GM19025 (cell line): ENCODE results near the gene FMC1.
"Not testable (repeated sequence)": the region's sequence is repeated elsewhere in the genome, so short reads cannot be mapped to it uniquely, and the experiment has no call there.

Source experiments
- ATAC-seq: cut with Tn5 transposase; IDR thresholded peaks from one replicate; pipeline ENCODE4 v1.9.1; 2021; ENCODE audit warnings: mild to moderate bottlenecking, low read depth, moderate library complexity; ENCODE audit not compliant: unreplicated experiment

Gene FMC1

GRCh38 chr7:139340037-139340807, 915 bp upstream of the FMC1 start:
- peak; percentile 75 for ATAC-seq

DNA sequence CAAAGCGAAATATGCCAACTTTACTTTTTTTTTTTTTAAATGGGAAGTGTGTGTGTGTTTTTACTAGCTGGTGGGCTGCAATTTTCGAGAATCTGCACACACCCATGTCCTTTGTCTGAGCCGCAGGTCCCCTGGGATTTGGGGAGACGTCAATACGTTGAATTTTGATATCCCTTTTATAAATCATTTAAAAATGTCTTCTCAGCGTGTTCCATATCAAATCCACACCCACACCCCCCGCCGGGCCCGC, 404 bp upstream of the FMC1 start:
- ATAC-seq = no peak

GRCh38 chr7:139341776-139342226, 664 bp downstream of the FMC1 start:
- ATAC-seq = no peak

DNA sequence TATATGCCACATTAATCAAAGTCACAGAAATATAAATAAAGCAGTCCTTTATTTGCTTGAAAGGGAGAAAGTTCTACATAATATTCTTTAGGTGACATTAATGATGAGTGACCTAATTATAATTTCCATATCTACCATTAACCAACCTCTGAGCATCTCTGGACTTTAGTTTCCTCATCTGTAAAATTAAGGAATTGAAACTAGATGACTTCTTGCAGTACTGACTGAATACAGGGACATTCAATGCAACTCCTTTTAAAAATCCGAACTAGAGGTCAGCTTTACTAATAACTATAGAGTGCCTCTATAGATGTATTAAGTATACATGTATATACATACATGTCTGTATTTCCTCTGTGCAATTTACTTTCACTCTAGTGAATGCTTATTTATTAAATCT, 3.9 kb downstream of the FMC1 start:
- no peak for ATAC-seq

DNA sequence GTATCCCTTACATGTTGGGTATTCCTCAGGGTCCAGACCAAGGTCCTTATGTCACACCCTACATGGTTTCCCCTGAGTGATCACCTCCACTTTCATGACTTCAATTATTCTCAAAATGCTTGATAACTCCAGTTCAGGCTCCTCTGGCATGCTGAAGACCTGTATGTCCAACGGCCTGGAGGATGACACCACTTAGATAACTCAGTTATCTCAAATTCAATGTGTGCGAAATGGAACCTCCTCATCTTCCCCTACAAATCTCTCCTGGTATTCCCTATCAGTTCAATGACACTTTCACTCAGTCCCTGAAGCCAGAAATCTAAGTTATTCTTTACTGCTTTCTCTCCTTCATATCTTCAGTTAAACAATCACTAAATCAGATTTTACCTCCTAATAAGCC, 9.9 kb downstream of the FMC1 start:
- no peak for ATAC-seq

GRCh38 chr7:139354729-139355128, 13.6 kb downstream of the FMC1 start:
- ATAC-seq = no peak

DNA sequence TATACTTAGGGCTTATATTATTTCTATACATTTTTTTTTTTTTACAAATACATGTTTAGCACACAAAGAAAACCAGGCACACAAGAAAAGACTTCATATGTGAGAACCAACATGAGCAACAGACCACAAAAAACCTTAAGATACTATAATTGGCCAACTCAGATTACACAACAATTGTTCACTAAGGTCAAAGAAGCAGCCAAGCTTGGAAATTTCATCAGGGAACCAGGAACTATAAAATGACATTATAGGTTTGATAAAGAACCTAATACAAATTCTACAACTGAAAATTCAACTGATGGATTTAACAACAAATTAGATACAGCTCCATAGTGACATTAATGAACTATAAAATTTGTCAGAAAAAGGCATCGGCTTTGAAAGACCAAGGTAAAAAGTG, 14.2 kb downstream of the FMC1 start:
- ATAC-seq = no peak

GRCh38 chr7:139357729-139358506, 16.8 kb downstream of the FMC1 start:
- ATAC-seq = not testable (repeated sequence)

- peak; percentile 16 for ATAC-seq
Observed at GRCh38 chr7:139358541-139359365, 17.6 kb downstream of the FMC1 start.

DNA sequence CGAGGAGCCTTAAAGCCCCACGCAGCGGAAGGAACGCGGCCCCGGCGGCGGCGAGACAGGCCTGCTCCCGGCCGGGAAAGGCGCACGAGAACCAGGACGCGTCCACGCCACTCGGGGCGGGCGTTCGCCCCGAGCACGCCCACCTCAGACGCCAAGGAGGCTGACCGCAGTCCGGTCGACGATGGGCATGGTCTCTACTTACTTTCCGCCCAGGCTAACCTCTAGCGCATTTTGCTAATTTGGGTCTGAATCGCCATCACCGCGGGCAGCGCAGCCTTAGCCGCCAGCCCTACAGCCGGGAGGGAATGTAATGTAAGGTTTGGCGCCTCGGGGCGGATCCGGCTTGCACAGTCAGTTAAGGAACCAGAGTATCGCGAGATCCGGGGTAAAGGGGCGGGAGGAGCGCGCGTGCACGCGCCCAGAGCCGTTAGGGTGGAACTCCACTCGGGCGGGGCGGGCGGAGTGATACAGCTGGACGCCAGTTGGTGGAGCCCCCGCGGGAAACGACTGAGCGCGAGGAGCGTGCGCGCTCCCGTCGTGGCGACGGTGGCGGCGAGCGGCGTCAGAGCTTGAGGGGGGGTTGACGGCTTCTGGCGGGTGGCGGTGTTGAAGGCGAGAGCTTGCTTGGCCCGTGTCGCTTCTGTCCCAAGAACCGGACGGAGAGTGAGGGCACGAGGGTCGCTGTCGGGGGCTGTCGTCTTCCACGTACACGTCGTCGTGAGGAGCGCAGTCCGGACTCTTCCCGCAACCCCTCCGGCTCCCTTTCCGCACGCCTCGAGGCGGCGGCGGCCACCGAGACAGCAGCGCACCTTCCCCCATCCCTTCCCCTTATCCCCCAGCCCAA, 18.5 kb downstream of the FMC1 start, which contains the start of gene LUC7L2:
Gene LUC7L2, plus strand, starts transcription at position 529 of the 844 bp plus-strand sequence. CDS start 368 bp downstream, outside the sequence.
- peak; percentile 71 for ATAC-seq

DNA sequence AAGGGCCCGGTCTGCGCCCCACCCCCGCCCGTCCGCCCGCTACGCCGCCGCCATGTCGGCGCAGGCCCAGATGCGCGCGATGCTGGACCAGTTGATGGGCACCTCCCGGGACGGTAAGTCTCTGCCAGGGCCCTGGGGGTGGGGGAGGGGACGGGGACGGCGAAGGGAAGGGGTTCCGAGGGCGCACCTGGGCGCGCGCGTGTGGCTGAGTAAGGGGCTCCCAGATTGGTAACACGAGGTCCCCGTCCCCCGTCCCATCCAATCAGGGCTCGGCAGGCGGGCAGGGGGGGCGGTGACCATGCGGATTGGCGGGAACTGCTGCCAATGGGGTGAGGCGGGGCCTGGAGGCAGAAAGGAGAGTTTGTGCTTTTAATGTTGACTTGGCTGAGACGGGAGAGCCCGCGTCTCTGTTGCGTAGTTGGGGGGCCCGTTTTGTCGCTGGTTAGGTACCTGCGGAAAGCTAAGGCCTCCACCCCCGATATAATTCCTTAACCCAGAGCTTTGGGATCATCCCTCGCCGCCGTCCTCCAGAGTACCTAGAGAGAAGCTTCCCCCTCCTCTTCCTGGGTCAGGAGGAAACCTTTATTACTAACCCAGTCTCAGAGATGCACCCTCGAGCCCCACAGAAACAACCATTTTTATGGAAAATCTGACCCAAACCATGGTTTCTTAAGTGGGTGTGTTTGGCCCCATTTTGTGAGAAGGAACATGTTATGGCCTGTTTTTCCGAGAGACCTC, 19.2 kb downstream of the FMC1 start:
- peak; percentile 55 for ATAC-seq

DNA sequence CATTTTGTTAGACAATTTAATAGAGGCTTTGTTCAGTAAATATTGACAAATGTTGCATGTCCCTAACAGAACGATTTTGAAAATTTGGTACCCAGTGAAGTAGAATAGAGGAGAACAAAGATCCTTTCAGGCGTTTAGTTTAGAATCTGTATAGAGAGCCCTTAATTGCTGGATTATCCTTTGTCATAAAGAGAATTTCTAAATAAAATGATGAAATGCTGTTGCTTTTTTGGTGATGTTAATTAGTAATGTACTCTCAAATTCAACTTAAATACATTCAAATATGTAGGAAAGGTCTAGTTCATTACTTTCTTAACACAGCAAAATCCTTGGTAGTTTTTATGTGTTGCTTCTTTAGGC, 19.8 kb downstream of the FMC1 start:
- no peak for ATAC-seq

GRCh38 chr7:139361523-139361922, 20.4 kb downstream of the FMC1 start:
- ATAC-seq = no peak

- no peak for ATAC-seq
Observed at GRCh38 chr7:139362302-139362701, 21.2 kb downstream of the FMC1 start.

DNA sequence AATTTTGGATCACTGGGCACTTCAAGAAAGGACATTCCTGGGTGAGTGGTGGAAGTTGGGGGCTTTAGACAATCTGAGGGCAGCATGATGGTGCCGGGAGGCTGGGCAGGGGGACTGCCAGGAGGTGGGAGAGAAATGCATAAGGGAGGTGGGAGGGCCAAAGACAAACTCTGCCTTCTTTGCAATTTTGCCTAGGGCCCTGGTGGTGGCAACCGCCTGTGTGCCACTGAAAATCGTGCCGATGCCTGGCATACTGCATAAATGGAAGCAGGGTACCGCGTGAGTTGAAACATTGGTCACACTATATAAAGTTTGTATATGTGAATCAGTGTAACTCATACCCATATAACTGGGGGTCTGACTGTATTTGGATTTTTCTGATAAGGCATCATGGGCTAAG, 21.8 kb downstream of the FMC1 start:
- ATAC-seq = no peak

DNA sequence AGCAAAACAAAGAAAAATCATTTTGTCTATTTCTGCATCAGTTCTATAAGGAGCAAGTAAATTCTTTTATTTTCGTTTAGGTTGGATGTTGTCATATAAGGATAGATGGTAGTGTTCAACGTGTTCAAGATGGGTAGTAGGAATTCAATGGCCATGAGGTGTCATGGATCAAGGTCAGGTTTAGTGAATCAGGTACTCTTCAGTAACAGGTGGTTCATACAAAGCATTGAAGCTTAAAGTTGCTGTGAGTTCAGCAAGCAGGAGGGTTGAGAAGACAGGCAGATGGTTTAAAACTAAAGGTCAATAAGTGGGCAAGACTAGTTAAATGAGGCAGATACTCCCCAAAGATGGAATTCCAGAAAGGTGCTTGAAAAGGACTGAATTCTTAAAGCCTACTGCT, 24.2 kb downstream of the FMC1 start:
- no peak for ATAC-seq

DNA sequence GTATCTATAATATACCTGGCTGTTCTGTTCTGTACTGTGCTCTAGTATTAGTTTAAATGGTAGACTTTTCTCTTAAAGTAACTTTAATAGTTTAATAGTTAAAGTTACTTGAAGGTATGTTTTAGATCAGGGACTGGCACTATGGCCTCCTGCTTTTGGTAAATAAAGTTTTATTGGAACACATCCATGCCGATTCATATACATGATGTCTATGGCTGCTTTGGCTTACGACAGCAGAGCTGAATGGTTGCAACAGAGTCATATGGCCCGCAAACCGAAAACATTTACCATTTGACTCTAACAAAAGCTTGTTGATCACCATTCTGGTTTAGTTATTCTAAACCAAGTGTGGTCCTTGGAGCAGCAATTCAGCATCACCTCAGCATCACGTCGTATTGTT, 25.3 kb downstream of the FMC1 start:
- ATAC-seq = no peak

DNA sequence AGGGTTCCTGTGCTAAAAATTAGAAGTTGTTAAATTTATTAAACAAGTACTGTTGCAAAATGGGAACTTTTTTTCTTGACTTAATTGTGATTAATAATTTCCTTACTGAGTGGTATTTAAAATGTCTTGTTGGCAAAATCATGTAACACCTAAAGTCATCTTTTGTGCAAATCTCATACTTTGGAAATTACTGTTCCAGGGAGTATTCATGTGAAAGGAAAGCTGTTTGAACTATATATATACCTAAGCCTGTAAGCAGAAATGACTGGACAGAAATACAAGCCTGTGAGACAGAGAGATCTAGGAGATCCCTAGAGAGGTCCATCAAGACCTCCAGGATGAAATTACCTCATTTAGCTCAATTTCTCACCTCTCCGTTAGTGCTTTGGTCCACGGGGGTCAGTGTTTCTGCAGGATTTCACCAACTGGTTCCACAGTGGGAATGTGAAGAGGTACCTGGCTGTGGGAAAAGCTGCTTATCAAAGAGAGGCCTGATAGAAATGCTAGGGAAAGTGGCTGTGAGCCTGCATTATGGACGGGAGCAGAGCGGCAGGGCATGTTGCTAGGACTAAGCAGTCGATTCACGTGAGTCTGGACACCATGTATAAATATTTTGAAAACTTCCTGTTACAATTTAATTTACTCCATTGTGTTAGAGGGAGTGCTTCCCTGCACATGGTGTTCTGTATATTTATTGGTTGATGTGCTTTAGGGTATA, 26.5 kb downstream of the FMC1 start:
- no peak for ATAC-seq

DNA sequence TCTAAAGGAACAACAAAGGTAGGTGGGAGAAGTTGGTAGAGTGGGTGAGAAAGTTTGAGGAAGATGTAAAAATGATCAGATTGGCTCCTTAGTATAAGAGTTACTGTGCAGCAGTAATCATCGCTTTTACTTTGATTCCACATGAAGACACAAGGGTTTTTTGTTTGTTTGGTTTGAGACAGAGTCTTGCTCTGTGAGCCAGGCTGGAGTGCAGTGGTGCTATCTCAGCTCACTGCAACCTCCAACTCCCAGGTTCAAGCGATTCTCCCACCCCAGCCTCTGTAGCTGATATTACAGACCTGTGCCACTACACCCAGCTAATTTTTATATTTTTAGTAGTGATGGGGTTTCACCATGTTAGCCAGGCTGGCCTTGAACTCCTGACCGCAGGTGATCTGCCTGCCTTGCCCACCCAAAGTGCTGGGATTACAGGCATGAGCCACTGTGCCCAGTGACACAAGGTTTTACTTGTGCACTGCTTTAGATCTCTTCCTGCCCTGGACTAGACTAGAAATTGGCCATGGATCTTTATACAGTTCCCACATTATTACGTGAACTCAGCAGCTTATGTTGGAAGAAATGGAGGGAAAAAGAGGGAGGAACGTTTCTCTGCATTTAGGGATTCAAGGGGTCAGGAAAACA, 29.3 kb downstream of the FMC1 start:
- ATAC-seq = no peak
